SK-N-SH treated with all-trans-retinoic acid at 6 μM for 48 hours (cell line): ENCODE measurements around the gene FAHD2A.

Experiments used
- BACH2 ChIP-seq: fragments of 250-450 bp; sonication (Bioruptor Pico); IDR thresholded peaks from 2 replicates; pipeline ENCODE4 v1.9.0; 2021; ENCODE audit warnings: mild to moderate bottlenecking, borderline replicate concordance
- CREB5 ChIP-seq: fragments of 250-450 bp; sonication (Bioruptor Pico); IDR thresholded peaks from 2 replicates; pipeline ENCODE4 v1.5.1; 2020; ENCODE audit warnings: low read depth, mild to moderate bottlenecking, moderate library complexity
- CSRNP3 ChIP-seq: fragments of 250-450 bp; sonication (Bioruptor Pico); IDR thresholded peaks from 2 replicates; pipeline ENCODE4 v1.5.1; 2021; ENCODE audit warnings: mild to moderate bottlenecking, moderate library complexity
- ESRRG ChIP-seq: fragments of 250-450 bp; sonication (Bioruptor Pico); IDR thresholded peaks from 2 replicates; pipeline ENCODE4 v1.6.1; 2021; ENCODE audit warnings: mild to moderate bottlenecking
- GLIS3 ChIP-seq: fragments of 250-450 bp; sonication (Bioruptor Pico); IDR thresholded peaks from 2 replicates; pipeline ENCODE4 v1.5.0; 2020; ENCODE audit warnings: mild to moderate bottlenecking, moderate library complexity
- OSR1 ChIP-seq: fragments of 250-450 bp; sonication (Bioruptor Pico); IDR thresholded peaks from 2 replicates; pipeline ENCODE4 v1.8.0; 2022; ENCODE audit warnings: moderate library complexity, mild to moderate bottlenecking, inconsistent platforms
- TOX ChIP-seq: fragments of 250-450 bp; sonication (Bioruptor Pico); IDR thresholded peaks from 2 replicates; pipeline ENCODE4 v1.8.0; 2021; ENCODE audit warnings: mild to moderate bottlenecking, moderate library complexity, borderline replicate concordance
- ZFP30 ChIP-seq: fragments of 450-650 bp; formaldehyde crosslinking; IDR thresholded peaks from 2 replicates; pipeline ENCODE4 v1.5.0; 2022; ENCODE audit warnings: mild to moderate bottlenecking, moderate library complexity
- ZNF8 ChIP-seq: fragments of 450-650 bp; formaldehyde crosslinking; IDR thresholded peaks from 2 replicates; pipeline ENCODE4 v1.5.0; 2020; ENCODE audit warnings: mild to moderate bottlenecking, moderate library complexity

GRCh38 chr2:95386031-95386430, 16.5 kb upstream of the FAHD2A start:
- TF ChIP-seq TOX (CRISPR knock-in tag) (no peak), GLIS3 (no peak), ZFP30 (CRISPR knock-in tag) (no peak), ZNF8 (CRISPR knock-in tag) (no peak), CSRNP3 (no peak), BACH2 (CRISPR knock-in tag) (no peak), CREB5 (no peak), ESRRG (CRISPR knock-in tag) (no peak), OSR1 (CRISPR knock-in tag) (no peak)
